Activated naive CD4-positive, alpha-beta T cell treated with anti-CD3 and anti-CD28 coated beads, Interleukin-2, amount 50 U/mL, for 16 hours (primary cell): ENCODE results near the gene GALNTL6.
"Not testable (repeated sequence)": the region's sequence is repeated elsewhere in the genome, so short reads cannot be mapped to it uniquely, and the experiment has no call there.

ENCODE experiments used
- DNase-seq: peaks from one replicate; pipeline ENCODE4 v3.0.0-alpha.2; 2020

The GALNTL6 gene

DNA sequence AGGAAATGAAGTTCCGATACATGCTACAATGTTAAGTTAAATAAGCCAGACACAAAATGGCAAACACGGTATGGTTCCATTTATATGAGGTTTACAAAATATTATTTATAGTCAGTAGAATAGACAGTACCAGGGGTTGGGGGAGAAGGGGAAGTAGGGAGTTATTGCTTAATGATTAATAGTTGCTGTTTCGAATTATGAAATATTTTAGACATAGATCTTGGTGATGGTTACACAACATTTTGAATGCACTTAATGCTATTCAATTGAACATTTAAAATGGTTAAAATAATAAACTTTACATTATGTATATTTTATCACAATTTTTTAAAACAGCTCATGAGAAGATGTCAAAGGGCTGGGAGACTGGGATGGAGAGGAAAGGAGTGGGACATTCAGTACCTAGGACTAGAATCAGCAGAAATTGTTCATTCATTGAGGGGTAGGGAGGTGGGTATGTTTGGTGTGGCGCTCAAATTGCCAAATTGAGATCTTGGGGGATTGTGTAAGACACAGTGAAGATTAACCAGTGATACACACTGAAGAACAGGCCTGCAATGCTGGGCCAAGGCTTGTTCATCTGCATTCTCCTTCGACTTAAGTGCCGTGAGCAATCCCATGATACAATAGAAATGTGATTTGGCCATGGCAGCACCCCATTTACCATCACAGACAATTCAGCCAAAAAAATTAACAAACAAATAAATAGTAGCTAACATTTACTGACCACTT is 1189.8 kb downstream of the GALNTL6 start:
- no peak for DNase-seq

DNA sequence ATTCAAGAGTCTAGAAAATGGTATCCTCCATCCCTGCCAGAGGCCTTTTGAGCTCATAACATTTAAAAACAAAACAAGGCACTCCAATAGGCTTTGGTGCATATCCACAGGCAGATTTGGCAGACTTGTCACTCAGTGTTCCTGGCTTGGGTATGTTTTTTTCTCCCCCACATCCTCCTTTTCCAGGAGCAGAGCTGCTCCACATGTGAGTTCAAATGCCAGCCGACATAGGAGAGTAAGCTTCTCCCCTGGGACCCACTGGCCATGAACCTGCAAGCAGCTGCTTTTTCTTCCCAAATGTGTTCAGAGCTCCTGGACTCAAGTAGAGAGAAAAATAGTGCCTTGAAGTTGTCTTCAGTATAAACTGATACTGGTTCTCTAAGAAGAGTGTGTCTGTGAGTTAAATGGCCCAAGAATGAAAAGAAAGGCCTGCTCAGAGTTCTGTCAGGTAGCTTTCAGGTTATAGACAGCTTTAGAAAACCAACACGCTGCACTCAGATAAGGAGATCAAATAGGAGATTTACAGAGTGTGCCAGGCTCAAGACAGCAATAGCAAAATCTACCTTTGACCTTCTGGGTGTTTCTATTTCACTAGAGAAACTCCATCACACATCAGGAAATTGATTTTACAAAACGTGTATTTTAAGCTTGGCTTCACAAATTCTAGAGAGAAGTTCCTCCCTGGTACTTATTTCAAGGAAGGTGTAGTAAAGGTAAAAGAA is 1192.9 kb downstream of the GALNTL6 start:
- DNase-seq, result no peak

DNA sequence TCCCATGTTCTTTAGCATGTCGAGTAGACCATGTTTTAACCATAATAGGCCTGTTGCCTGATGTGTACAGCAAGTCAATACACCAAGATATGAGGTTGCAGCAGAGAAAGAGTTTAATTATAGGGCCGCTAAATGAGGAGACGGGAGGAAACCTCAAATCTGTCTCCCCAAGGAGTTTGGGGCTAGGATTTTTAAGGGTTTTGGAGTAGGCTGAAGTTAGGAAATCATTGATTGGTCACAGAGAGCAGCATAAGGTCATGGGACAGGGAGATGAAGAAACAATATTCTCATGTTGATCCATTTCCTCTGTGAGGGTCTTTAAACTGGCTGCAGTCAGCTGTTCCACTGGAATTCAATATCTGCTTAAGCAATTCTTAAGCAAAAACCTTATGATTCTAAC is 1195.2 kb downstream of the GALNTL6 start:
- no peak for DNase-seq

DNA sequence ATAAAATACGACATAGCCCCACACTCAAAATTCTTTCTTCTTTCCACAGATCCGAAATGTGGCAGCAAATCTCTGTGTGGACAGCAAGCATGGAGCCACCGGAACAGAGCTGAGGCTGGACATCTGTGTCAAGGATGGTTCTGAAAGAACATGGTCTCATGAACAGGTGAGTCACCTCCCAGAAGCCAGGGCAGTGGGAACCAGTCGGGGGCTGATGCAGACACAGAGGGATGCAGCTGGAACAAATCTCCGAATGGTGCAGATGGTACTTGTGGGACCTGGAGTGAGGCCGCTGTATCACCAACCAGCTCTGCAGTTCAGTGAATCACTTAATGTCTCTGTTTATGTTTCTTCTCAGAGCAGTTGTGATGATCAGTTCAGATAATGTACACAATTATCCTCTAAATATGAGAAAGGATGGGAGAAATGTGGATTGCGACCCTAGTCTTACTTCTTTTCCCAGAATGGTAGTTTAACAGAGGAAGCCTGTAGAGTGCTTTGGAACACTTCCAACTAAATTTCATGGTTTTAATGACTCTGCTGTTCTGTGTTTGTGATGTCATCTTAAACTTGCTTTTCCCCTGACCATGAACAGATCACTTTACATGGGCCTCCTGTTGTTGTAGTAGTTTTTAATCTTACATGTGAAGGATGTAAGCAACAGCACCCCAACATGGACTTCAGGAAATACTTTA is 1196.1 kb downstream of the GALNTL6 start:
- DNase-seq, result no peak

DNA sequence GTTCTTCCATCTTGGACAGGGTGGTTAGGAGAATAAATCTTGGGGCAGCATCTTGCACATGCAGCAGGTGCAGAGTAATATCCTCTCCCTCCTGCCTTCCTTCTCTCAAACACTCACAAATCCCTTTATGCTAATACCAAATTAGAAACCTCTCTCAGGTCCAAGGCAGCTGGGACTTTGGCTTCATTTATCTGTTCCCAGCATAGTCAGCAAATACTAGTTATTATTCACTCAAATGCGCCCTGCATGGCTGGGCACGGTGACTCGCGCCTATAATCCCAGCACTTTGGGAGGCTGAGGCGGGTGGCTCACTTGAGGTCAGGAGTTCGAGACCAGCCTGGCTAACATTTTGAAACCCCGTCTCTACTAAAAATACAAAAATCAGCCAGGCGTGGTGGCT is 1199.4 kb downstream of the GALNTL6 start:
- DNase-seq, result no peak

DNA sequence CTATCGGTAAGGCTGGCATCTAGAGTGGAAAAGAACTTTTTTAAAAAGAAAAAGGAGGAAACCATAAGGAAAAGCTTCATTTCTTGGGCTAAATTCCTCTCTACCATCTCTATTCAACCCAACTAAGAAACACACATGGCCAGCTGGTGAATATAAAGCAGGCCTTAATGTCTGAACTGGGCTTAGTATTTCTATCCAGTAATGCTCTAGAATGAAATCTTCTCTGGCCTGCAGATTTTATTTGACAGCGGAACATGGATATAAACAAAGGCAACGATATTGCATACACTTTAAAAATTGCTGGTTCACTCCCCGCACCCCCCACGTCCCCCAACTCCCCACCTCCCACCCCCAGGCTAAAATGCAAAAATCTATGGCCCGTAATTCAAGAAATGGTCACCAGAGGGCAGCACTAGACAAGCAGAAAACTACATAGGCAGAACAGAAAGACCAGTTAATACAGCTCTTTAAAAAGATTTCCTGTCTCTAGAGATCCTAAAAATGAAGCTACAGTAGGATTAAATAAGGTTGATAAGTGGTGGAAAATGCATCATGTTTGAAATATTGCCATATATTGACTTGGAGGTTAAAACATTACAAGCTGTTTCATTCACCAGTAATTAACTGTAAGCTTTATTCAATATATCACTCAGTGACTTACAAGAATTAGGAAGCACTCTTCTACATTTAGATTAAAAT is 1200.2 kb downstream of the GALNTL6 start:
- peak; percentile 48 for DNase-seq

DNA sequence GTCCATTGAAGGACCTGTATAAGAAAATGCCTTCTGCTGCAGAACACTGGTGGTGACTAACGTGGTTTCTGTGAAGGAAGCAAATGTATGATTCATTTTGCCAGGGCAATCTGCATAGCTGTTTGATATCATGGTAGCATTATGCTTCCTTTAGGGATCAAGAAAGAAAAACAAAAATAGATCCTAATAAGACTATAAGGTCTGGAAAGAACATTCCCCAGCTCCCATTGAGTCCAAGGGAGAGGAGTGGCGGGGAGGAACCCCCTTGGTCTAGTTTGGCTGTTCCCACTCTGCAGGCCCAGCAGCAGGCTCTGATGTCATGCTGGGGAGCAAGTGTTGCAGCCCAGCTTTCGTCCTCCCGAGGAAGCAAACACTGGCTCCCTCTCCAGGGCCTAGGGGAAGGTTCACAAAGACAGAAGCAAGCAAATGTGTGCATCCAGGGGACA is 1200.9 kb downstream of the GALNTL6 start:
- DNase-seq, result no peak

DNA sequence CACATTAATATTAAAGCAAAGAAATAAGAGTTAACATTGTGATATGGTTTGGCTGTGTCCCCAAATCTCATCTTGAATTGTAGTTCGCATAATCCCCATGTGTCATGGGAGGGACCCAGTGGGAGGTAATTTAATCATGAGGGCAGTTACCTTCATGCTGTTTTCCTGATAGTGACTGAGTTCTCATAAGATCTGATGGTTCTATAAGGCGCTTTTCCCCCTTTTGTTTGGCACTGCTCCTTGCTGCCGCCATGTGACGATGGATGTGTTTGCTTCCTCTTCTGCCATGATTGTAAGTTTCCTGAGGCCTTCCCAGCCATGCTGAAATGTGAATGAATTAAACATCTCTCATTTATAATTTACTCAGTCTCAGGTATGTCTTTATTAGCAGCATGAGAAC is 1201.6 kb downstream of the GALNTL6 start:
- DNase-seq, result no peak

DNA sequence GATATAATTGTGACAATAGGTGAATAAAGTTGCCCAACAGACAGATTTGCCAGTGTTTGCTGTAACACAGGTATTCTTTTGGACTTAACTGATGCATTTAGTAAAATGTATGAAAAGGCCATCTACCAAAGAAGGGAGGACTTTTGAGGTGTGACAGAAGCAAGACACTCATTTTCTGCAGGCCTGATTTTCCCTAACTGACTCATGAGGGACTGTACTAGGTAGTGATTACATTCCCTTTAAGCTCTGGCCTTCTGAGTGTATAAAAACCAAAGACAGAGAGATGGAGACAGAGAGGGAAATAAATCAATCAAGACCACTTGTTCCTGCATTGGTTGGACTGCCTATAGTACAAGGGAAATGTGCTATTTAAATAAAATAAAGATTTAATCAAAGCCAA is 1204.6 kb downstream of the GALNTL6 start:
- DNase-seq, result no peak

DNA sequence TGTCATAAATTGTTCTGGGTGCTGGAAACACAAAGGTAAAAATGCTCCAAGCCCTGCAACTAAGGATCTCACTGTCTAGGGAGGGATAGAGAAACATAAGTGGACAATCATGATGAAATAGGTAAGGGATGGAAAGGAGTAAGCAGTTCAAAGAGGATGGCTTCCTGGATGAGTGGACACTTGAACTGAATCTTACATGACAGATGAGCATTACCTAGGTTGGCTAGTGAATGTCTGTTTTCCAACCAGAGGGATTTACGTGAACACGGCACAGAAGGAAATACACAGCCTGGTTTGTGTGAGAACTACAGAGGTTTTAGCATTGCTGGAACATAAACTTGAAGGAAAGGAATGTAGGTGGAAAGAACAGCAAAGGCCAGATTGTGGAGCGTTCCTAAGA is 1205.2 kb downstream of the GALNTL6 start:
- DNase-seq, result no peak

DNA sequence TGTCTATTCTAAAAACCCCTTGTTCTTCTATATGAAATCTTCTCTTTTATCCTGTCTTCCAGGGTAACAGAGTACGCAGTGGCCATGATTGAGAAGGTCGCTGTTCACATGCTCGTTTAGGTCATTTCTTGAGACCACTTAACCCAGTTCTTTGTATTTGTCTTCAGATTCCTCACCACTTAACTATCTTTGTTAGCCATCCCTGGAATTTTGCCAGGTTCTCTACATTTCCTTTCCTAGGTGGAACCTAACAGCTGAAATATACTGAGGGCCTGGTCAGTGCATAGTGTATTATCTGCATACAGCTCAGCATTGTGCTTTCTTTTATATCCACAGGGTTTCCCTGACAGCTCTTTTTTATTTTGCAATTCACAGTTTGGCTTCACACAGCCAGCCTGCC is 1206.5 kb downstream of the GALNTL6 start:
- no peak for DNase-seq

DNA sequence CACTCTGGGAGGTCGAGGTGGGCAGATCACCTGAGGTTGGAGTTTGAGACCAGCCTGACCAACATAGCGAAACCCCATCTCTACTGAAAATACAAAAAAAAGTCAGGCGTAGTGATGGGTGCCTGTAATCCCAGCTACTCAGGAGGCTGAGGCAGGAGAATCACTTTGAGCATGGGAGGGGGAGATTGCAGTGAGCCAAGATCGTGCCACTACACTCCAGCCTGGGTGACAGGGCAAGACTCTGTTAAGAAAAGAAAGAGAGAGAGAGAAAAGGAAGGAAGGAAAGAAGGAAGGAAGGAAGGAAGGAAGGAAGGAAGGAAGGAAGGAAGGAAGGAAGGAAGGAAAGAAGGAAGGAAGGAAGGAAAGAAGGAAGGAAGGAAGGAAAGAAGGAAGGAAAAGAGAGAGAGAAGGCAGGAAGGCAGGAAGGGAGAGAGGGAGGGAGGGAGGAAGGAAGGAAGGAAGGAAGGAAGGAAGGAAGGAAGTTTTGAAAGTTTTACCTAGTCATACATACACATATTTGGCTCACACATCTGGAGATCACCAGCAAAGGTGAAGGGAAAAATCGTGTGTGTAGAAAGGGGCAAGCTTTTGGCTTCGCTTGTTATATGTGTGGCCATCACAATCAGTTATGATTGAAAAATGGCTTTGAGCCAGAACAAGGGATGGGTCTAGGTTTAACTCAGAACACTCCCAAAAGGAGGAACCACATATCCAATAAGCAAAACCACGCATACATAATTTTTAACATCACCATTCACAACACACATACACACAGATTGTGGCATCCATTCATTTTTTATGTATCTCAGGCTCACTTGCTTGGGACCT is 1208.8 kb downstream of the GALNTL6 start:
- not testable (repeated sequence) for DNase-seq

DNA sequence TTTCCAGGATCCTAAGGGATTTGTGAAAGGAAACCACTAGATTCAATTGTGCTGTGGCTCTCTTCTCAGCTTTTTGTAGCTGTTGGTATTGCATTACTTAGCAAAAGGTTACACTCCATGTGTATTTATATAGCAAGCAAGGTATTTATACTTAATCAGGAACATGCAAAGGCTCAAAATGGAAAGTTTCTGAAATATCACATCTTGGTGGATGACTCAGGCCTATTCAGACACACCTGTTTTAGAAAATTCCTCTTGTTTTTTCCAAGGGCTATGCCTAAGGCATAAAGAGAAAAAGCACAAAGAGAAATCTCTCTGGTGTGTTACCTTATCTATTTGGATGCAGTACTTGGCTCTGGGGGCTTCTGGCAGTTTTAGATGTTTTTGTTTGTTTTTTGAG is 1211.0 kb downstream of the GALNTL6 start:
- DNase-seq, result no peak

DNA sequence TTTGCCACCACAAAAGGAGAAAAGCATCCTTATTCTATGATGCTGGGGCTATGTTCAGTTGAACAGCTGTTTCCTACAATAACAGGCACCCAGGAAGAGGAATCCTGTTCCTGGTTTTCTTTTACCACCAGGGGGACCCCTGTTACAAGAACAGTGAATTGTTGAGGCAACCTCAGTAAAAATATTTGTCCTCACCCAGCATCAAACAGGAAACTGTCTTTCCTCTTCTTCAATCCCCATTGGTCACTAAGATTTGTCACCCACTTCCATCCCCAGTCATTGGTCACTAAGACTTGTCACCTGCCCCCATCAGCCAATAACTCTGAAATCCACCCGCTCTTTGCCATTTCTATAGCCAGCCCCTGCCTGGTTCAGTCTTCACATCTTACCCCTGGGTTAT is 1211.9 kb downstream of the GALNTL6 start:
- DNase-seq, result no peak

DNA sequence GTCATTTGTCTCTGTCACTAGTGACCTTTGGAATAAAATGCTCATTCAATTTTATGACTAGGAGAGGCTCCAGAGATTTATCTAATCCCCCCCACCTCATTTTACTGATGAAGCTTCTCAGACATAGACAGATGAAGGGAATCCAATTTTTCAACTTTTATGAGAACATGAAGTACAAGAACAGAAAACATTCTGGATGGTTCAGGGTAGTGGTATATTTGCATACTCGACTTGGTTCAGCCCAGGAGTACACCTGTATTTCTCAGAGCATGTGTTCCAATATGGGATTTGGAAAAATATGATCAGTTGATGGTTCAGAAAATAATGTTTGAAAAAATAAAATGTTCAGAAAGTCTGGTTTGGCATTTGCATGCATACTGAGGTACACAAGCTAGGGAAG is 1224.0 kb downstream of the GALNTL6 start:
- DNase-seq, result no peak

DNA sequence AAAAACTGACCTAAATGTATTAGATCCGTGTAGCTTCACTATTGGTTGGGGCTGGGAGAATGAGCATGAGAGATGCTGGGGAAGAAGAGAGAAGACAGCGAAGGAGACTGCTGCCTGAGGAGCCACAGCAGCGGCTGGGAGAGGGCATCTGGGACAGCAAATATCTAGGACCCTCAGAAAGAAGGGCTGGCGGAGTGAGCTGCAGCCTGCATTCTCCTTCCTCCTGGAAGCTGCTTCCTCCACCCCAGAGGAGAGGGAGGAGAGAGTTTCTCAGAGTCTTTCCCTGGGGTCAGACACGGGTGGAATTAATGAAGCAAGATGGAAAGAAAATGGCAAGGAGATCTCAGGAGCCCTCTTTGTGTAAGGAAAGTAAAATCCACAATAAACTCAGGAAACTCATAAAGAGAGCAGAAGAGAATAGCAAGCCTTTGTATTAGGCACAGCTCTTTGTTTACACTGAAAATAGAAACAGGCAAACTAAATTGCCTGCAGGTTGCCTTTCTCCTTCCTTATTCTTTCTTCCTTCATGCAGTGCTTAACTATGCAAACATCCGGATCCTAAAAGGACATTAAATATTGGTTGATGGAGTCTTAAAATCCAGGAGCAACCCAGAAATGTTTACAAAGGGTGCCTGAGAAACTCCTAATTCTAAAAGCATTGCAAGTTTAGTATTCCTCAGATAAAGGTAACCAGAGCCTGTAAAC is 1225.1 kb downstream of the GALNTL6 start:
- DNase-seq, result no peak

DNA sequence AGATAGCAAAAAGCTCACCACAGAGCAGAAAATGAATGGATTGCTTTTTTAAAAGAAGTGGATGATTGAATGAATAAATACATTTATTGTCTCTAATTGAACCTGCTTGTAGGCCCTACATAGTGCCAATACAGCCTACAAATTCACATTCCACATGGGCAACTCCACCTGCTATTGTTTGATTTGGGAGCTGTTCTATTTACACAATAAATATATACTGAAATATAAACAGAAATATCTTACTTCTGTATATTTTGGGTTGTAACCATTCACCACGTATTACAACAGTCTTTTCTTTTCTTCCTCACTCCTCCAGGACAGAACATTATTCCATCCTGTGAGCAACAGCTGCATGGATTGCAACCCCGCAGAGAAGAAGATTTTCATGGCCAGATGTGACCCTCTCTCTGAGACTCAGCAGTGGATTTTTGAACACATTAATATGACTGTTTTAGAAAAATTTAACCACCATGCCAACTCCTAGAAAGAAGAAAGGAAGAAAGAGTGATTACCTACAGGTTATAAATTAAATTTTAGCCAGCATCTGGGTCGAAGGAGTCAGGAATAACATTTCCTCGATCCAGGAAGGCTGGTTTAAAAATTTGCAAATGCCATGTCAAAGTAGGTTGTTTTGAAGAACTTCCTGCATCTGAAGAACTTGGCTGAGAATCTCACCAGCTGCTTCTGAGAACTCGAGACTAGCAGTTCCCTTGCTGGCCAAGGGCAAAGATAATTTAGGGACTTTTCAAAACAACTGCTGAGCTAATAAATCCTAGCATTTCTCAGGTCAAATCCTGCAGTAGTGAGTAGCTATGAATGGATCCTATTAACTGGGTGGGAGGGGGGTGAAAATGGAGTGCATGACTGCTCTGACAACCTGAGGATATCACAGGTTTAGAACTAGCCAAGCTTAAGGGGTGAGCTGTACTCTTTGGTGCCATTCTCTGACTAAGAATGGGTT is 1226.7 kb downstream of the GALNTL6 start:
- no peak for DNase-seq

DNA sequence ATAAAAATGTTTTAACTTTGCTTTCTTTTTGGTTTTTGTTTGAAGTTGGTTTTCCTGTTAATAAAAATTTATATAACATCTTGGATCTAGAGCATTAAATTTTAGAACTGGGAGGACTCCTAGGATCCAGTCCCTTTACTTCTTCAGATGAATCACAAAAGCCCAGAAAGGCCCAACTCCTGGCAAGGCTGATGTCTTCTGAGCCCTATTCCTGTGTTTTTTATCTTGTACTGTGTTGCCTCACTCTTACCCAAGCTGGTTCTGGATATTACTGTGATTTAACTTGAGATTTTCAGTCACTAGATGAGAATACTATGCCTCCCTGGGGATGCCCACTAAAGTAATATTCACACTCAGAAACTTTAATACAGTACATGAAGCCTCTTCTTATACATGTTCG is 1228.3 kb downstream of the GALNTL6 start:
- no peak for DNase-seq

DNA sequence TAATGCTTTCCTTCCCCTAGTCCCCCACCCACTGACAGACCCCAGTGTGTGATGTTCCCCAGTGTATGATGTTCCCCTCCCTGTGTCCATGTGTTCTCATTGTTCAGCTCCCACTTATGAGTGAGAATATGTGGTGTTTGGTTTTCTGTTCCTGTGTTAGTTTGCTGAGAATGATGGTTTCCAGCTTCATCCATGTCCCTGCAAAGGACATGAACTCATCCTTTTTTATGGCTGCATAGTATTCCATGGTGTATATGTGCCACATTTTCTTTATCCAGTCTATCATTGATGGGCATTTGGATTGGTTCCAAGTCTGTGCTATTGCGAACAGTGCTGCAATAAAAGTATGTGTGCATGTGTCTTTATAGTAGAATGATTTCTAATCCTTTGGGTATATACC is 1228.9 kb downstream of the GALNTL6 start:
- not testable (repeated sequence) for DNase-seq

DNA sequence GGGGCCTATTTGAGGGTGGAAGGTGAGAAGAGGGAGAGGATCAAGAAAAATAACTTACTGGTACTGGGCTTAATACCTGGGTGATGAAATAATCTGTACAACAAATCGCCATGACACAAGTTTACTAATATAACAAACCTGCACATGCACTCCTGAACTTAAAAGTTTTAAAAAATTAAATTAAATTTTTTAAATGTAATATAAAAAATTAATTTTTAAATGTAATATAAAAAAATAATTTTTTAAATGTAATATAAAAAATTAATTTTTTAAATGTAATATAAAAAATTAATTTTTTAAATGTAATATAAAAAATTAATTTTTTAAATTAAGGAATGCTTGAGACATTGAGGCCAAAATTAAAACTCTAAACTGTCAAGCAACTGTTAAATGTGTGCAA is 1231.1 kb downstream of the GALNTL6 start:
- no peak for DNase-seq

DNA sequence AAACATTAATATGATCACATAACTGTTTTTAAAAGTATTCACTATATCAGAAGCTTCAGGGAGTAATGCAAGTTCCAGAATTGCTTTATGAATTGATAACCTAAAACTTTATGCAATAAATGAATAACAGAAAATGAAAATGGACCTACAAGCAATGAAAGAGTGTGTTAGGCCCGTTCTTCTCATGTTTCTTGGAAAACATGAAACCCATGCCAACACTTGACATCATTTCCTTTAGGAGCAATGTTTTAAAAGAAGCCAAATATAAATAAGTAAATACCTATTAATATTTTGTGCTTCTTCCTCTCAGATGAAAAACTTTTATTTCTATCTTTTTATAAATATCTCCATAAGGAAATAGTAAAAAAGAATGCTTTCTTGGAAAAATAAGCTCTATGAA is 1232.4 kb downstream of the GALNTL6 start:
- DNase-seq, result no peak
